Neural cell (in vitro differentiated cells): ENCODE results near the gene WDR87.

Source experiments
- CTCF ChIP-seq: fragments of 450-650 bp; IDR thresholded peaks from 2 replicates; pipeline ENCODE4 v1.5.1; 2014; ENCODE audit warnings: antibody characterized with exemption, mild to moderate bottlenecking, moderate library complexity; ENCODE audit not compliant: poor library complexity, severe bottlenecking
- EP300 ChIP-seq: fragments of 450-650 bp; conservative IDR thresholded peaks from 2 replicates; pipeline ENCODE4 v1.6.1; 2014; ENCODE audit warnings: antibody characterized with exemption, mild to moderate bottlenecking, moderate library complexity; ENCODE audit not compliant: poor library complexity, severe bottlenecking
- EZH2 ChIP-seq: fragments of 200-600, 300-800 bp; shearing (Covaris generic), sonication (generic); IDR thresholded peaks from 2 replicates; pipeline ENCODE4 v1.6.1; 2014; ENCODE audit warnings: antibody characterized with exemption, low read length, borderline replicate concordance, mild to moderate bottlenecking; ENCODE audit not compliant: insufficient read depth, poor library complexity, severe bottlenecking
- POLR2AphosphoS5 ChIP-seq: IDR thresholded peaks from 2 replicates; pipeline ENCODE4 v1.6.1; 2012
- SMC3 ChIP-seq: fragments of 450-650 bp; conservative IDR thresholded peaks from 2 replicates; pipeline ENCODE4 v1.6.1; 2014; ENCODE audit warnings: antibody characterized with exemption, mild to moderate bottlenecking, moderate library complexity; ENCODE audit not compliant: poor library complexity

- no peak for TF ChIP-seq CTCF
- no peak for TF ChIP-seq SMC3
- TF ChIP-seq POLR2AphosphoS5 = no peak
- no peak for TF ChIP-seq EP300
- no peak for TF ChIP-seq EZH2
Measured at GRCh38 chr19:37909661-37910199, 3.3 kb upstream of the WDR87 start.
